ENCODE measurements around the gene SMIM30.
A peak's percentile ranks its signal among the peaks of the same experiment; 100 is the strongest.

The SMIM30 gene

DNA sequence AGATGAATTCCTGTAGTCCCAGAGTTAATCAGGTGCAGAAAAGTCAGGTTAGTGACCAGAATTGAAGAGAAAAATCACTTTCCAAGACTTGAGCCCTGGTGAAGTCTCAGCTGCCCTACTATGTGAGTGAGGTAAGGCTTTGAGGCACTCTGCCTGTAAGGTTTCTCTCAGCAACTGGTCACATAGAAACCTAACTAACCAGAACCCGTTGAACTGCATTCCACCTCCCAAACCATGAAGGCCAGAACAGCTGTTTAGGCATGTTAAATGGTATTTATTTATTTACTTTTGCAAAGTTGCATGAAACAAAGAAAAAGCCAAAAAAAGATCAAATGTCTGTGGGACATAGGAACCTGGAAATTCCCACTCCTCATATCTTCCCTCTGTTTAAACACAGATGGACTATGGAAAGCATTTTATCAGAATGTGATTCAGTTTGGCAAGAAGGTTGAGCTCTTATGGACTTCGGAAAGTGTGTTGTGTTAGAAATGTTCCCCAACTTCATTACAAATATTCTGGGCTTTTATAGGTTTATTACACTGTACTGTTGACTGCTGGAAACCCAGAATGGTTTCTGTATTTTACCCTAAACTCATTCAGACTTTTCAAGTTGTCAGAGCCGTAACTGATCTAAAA lies 19.0 kb downstream of the SMIM30 start:
- no peak for DNase-seq

DNA sequence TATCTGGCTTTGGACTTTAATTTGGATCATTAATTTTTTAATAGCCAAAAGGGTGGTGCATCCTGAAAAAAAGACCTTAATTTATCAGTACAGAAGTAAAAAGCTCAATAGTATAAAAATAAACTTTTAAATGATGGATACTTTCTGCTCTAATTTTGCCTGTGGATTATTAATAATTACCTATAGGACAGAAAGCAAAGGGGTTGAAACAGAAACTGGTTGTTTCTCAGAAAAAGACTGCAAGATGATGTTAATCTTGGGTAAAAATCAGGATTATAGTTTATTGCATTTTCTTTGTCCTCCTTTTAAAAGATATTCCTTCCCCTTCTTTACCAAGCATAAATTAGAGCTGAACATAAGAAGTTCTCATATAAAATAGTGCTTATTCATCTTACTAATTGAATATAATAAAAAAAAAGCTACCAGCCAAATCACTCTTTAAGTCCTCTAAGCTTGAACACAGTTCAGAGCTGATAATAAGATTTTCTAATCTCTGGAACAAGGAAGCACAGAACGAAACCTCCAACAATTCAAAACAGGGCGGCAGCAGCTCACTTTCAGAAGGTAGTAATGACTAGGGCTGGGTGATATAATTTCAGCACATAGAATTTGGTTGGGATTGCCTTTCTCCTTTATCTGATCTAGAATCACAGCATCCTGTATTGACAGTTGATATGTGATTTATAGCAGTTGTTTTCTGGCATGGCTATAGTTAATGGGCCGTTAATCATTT lies 23.7 kb downstream of the SMIM30 start:
- DNase-seq, result no peak

- no peak for DNase-seq
These were observed 24.8 kb downstream of the SMIM30 start for GRCh38 chr7:113093561-113093960.

- DNase-seq, result no peak
These were observed 25.6 kb downstream of the SMIM30 start for GRCh38 chr7:113092762-113093161.

DNA sequence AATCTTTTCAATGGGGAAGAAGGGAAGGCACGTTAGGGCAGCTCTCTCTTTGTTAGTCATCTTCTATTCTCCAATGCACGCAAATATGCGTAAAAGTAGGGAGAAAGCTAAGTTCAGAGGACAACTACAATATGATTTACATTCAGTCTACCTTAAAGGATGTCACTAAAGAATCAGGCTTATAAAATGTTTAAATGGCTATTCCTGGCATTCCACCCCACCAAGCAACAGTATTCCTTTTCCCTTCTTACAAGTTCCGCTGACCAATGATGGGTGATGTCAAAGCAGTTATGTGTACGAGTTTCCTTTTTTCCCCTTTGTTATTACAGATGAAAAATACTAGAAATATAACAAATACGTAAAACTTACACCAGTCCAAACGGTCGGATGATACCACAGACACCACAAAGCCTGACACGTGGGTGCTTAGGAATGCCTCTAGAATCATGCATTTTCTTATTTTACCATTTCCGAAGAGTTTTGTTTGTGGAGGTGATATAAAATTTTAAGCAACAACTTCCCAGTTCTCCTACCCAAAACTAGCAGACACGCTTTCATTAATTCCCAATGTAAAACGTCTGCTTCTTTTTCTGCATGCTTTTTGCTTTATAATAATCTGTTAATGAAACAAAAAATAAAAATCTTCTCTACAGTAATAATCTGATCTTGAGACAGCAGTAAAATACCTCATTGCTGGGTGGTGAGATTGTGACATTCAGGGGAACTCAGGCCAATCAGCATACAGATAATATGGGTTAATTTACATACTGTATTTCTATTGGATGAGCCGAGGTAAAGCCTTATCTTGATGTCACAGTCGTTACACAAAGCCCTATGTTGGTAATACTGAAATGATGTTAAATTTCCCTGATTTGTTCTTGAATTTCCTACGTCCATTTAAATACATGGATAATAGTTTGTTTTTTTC lies 31.0 kb downstream of the SMIM30 start:
- no peak for DNase-seq

DNA sequence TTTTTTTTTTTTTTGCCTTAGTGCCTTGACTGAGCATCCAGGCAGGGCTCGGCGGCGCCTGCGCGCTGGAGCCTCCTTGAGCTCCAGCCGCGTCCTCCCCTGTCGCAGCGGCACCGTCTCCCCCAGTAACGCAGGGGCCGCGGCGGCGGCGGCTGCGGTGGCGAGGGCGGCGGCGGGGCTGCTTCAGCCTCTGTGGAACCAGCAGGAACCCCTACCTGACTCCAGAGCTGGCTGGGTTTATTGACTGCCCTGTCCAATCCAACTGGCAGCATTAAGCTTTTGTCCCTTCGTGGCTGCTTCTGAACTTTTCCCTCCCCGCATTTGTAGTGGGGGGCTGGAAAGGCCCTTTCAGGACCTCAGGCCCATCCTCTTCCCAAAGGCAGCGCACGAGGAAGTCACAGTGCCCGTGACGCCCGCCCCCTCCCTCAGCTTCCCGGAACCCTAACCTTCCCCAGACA lies 31.9 kb downstream of the SMIM30 start, which contains the start of gene GPR85:
TSS of gene GPR85 (minus strand) at position 397 of the 458 bp plus-strand sequence. CDS start 2,106 bp downstream, outside the sequence.
- DNase-seq, result peak; percentile 63

DNA sequence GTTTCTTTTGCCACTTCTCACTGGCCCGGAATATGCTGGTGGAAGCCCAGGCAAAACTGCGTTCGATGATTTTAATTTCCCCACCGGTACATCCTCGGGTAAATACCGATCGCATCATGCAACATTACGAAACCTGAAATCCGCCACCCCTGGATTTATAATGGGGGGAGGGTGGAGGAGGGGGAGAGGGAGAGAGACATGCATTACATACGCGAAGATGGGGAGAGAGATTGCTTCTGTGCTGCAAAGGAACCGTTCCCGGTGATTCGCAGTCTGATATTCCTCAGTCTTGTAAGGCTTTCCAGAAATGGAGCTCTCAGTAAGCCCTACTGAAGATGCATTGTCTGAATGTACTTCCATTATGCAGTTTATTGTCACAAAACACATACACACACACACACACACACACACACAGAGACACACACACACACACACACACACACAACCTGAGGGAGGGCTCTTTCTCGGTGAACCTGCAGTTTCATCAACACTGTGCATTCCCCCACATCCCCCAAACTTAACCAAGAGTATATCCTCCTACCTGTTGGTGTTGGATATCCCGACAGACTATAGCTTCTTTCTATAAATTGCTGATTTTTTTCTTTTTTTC lies 32.5 kb downstream of the SMIM30 start:
- DNase-seq, result peak; percentile 58

DNA sequence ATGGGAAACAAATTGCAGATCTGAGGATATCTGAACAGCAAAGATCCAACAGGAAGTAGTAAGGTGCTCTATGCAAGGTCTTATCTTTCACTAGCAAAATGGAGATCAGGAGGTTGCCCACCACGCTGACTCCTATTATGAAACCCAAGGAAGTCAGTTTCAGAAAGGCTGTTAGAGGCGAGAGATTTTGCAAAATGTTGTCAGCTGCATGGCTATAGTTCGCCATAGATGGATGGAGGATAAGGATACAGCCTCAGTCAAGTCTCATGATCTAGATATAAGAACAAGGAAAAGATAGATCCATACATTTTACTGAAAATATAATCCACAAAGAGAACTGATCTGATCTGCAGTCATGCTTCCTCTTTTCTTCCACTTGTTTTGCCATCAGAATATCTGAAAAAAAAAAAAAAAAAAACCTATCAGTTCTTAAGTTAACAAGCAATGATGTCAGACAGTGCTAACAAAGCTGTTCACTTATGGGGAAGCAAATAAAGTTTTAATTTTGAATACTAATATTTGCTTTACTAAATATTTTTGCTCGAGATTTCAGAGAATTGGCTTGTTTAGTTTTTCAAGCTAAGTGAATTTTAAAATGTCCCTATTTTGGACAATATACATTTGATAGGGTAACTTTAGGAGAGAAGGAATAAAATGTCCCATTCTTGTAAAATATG lies 33.7 kb downstream of the SMIM30 start:
- DNase-seq, result no peak

DNA sequence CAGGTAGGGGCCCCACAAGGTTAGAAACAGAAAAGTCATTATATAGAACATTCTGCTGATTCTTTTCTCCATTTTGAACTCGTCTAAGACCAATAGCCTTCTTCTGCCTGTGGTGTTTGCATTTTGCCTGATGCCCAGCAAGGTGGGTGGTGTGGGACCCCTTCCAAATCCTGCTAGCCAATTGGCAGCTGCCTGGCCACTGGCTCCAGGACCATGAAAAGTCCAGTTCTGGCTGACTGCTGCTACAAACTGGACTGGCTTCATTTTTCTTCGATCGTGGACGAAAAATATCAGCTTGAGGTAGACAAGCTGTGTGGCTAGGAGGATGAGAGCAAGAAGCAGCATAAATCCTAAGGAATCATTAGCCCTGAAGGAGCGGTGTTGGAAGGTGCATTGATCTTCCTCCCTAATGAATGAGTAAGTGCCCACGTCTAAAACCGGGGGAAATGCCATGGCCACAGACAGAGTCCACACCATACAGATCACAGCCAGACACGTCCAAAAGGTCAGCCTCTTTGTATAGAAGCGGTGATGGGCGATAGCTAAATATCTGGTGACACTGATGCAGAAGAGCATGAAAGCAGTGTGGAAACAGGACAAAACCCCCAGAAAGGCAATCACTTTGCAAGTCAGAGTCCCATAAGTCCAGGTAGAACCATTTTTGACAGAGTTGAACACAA lies 34.4 kb downstream of the SMIM30 start:
- DNase-seq, result no peak

DNA sequence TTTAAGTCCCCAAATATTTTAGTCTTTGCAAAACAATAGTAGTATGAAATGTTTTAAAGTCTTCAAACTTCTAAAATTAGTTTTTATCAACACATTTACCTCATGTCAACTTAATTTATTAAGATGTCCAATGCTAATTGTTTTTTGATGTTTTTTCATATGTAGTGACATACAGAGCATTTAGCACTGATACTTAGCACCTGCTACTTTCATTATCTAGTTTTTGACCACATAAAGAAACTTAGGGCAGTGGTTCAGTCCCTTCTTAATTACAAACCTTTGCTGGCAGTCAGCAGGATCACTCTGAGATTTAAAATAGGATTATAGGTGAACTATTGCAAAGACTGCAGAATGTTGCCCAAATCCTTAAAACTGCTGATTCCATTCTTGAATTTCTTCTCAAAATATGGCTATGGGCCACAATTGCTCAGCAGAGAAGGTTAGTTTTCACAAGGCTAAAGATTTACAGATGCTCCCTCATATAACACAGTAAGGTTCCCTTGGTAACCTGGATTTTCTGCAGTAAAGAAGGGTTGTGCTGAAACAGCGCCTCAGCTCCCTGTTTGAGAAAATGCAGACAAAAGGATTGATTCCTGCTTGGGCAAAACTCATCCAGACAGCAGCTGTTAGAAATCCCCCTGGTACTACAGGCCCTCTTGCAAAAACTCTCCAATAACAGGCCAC lies 35.1 kb downstream of the SMIM30 start:
- no peak for DNase-seq

DNA sequence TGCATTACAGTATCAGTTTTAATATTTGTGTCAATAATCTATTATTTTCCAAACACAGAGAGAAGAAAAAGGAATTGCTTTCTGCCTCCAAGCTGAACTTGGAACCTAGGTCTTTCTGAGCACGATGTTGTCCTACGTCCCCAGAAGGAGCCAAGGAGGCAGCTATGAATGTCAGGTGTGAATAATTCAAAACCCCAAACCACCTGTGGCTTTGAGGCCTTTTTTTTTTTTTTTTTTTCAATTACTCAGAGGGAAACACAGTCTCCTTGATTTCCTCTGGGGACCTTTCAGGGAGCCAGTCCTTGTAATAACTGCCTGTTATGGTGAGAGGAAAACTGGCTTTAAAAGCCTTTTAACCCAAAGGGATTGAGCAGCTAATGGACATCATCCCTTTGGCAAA lies 40.0 kb downstream of the SMIM30 start:
- DNase-seq, result no peak

- no peak for DNase-seq
These were observed 41.7 kb downstream of the SMIM30 start for GRCh38 chr7:113076703-113077102.

- no peak for DNase-seq
These were observed 46.9 kb downstream of the SMIM30 start for GRCh38 chr7:113071465-113071864.
